ENCODE measurements around the gene IGLON5.

- TF ChIP-seq CTCF (conservative IDR thresholded peaks at IDR 0.05) (no peak), EZH2 (IDR thresholded peaks at IDR 0.05; ENCODE audit: low read depth) (no peak)
Measured at GRCh38 chr19:51352783-51353360, 41.4 kb downstream of the IGLON5 start.
